ENCODE data around the gene TAGAP.
"Not testable (repeated sequence)": the region's sequence is repeated elsewhere in the genome, so short reads cannot be mapped to it uniquely, and the experiment has no call there.

The TAGAP gene

GRCh38 chr6:159042003-159042825 lies 2.6 kb downstream of the TAGAP start:
- peak; percentile 51 for DNase-seq

GRCh38 chr6:159041181-159041580 lies 3.6 kb downstream of the TAGAP start:
- no peak for DNase-seq

GRCh38 chr6:159039885-159040258 lies 4.9 kb downstream of the TAGAP start:
- DNase-seq = no peak

GRCh38 chr6:159038914-159039884 lies 5.6 kb downstream of the TAGAP start:
- DNase-seq = no peak

GRCh38 chr6:159038318-159038717 lies 6.5 kb downstream of the TAGAP start:
- DNase-seq = not testable (repeated sequence)

- DNase-seq = no peak
These were observed 7.0 kb downstream of the TAGAP start for GRCh38 chr6:159037756-159038290.

GRCh38 chr6:159036673-159037072 lies 8.1 kb downstream of the TAGAP start:
- DNase-seq = no peak

- no peak for DNase-seq
These were observed 8.9 kb downstream of the TAGAP start for GRCh38 chr6:159035891-159036290.

GRCh38 chr6:159033160-159034049 lies 11.4 kb downstream of the TAGAP start:
- no peak for DNase-seq

- DNase-seq = no peak
These were observed 12.9 kb downstream of the TAGAP start for GRCh38 chr6:159031846-159032245.

GRCh38 chr6:159030168-159030567 lies 14.6 kb downstream of the TAGAP start:
- no peak for DNase-seq

- not testable (repeated sequence) for DNase-seq
These were observed 19.6 kb downstream of the TAGAP start for GRCh38 chr6:159025224-159025623.

GRCh38 chr6:159023893-159024292 lies 20.9 kb downstream of the TAGAP start:
- no peak for DNase-seq

- no peak for DNase-seq
These were observed 24.8 kb downstream of the TAGAP start for GRCh38 chr6:159020011-159020410.

- no peak for DNase-seq
These were observed 26.8 kb downstream of the TAGAP start for GRCh38 chr6:159017757-159018559.

GRCh38 chr6:159014406-159014805 lies 30.4 kb downstream of the TAGAP start:
- no peak for DNase-seq

GRCh38 chr6:159013229-159013628 lies 31.6 kb downstream of the TAGAP start:
- no peak for DNase-seq

- no peak for DNase-seq
These were observed 32.6 kb downstream of the TAGAP start for GRCh38 chr6:159012201-159012600.

- DNase-seq = not testable (repeated sequence)
These were observed 34.7 kb downstream of the TAGAP start for GRCh38 chr6:159010037-159010612.

- no peak for DNase-seq
These were observed 36.0 kb downstream of the TAGAP start for GRCh38 chr6:159008656-159009288.

- no peak for DNase-seq
These were observed 37.3 kb downstream of the TAGAP start for GRCh38 chr6:159007510-159007909.
